Prostate gland (tissue), 2 donors: Measurements from ENCODE around the gene CNDP2. TPM values are rescaled to one million over a fixed set of nuclear protein-coding genes. Genes with fewer than 3 reads are reported as not detected.
A peak's percentile ranks its signal among the peaks of the same experiment; 100 is the strongest.

Experiments
- DNase-seq: peaks from one replicate; pipeline ENCODE4 v3.0.0-alpha.2; 2019; ENCODE audit warnings: low spot score
- H3K27ac ChIP-seq, 2 donors: fragments of 200-600 bp; sonication (generic); 2 replicates each; pipeline ENCODE4 v1.5.1; 2017 to 2019
- H3K27me3 ChIP-seq: fragments of 200-600 bp; sonication (generic); replicated peaks from 2 replicates; pipeline ENCODE4 v1.5.1; 2019; ENCODE audit not compliant: insufficient read depth
- H3K36me3 ChIP-seq, 2 donors: fragments of 200-600 bp; sonication (generic); 1 replicate in 1 of 2; 2 replicates in 1 of 2; pipeline versions ENCODE4 v1.5.1 to v1.8.1; 2017 to 2019
- H3K4me1 ChIP-seq: fragments of 200-600 bp; sonication (generic); replicated peaks from 2 replicates; pipeline ENCODE4 v1.5.1; 2019
- H3K4me3 ChIP-seq, 2 donors: fragments of 200-600 bp; sonication (generic); 2 replicates each; pipeline ENCODE4 v1.5.1; 2017 to 2019
- H3K9me3 ChIP-seq: fragments of 200-600 bp; sonication (generic); 2 replicates; pipeline ENCODE4 v1.5.1; 2017
- POLR2A ChIP-seq: fragments of 450-650 bp; IDR thresholded peaks from one replicate; pipeline ENCODE4 v1.6.1; 2016; ENCODE audit warnings: antibody characterized with exemption, mild to moderate bottlenecking
- POLR2AphosphoS5 ChIP-seq: sonication (generic); formaldehyde crosslinking; IDR thresholded peaks from one replicate; pipeline ENCODE4 v1.6.1; 2017; ENCODE audit warnings: antibody characterized with exemption
- WGBS: methylation state at CpG from one replicate; pipeline ENCODE4 v1.1.5; 2018; 5-methylcytosine and 5-hydroxymethylcytosine counted together
- intact Hi-C: fragments of 100-400 bp; cut with DNase I; formaldehyde crosslinking; loops from one replicate; pipeline ENCODE4 v1.14.2; 2022
- total RNA-seq, 2 donors: library from RNA; depleted of rRNA; stranded (reverse); fragments of >200 nt; gene quantifications; one replicate each; pipeline ENCODE4 v1.1.0, GENCODE V29; 2016
- TF ChIP-seq, protein P1 (sequence below), 4 experiments: fragments of 200-600 bp in 2 of 4; fragments of 450-650 bp in 2 of 4; sonication (generic) in 2 of 4; IDR thresholded peaks; 1 replicate in 3 of 4; 2 replicates in 1 of 4; pipeline ENCODE4 v1.5.1; 2016 to 2019; ENCODE audit warnings: antibody characterized with exemption in 4 of 4, mild to moderate bottlenecking in 2 of 4, moderate library complexity in 2 of 4

Gene CNDP2
- total RNA-seq, 2 donors from 2014 or later: 144 to 294 TPM

DNA sequence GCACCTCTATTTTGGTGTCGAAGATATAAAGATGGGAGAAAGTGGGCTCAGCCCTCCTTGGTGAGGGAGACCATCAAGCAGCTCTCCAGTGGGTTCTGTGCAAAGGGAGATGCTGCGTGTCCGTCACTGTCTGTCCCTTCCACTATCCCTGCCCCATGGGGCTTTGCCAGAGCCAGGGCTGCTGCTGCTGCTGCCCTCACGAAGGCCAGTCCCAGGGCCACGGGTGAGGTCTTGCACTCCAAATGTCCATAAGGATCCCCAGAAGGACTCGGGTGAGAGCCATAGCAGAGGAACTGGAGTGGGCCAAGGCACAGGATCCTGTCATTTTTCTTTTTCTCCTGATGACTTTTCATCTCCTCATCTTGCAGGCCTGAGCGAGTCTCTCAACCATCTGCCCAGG, 35.3 kb upstream of the CNDP2 start:
- no peak overlapping the region for H3K27ac ChIP-seq
- WGBS: 97% methylated on average over 7 of the region's 7 CpGs
- H3K27me3 ChIP-seq: peaks cover 7% of the 10 kb centered on the region
- no peak for DNase-seq
- no peak overlapping the region for H3K4me3 ChIP-seq
- peaks cover 3% of the 10 kb centered on the region for H3K4me1 ChIP-seq
- H3K9me3 ChIP-seq: no peaks in the 10 kb centered on the region
- intact Hi-C loops: no loop called here
- TF ChIP-seq POLR2AphosphoS5 (no peak), POLR2A (no peak)
- TF ChIP-seq, protein P1, sequence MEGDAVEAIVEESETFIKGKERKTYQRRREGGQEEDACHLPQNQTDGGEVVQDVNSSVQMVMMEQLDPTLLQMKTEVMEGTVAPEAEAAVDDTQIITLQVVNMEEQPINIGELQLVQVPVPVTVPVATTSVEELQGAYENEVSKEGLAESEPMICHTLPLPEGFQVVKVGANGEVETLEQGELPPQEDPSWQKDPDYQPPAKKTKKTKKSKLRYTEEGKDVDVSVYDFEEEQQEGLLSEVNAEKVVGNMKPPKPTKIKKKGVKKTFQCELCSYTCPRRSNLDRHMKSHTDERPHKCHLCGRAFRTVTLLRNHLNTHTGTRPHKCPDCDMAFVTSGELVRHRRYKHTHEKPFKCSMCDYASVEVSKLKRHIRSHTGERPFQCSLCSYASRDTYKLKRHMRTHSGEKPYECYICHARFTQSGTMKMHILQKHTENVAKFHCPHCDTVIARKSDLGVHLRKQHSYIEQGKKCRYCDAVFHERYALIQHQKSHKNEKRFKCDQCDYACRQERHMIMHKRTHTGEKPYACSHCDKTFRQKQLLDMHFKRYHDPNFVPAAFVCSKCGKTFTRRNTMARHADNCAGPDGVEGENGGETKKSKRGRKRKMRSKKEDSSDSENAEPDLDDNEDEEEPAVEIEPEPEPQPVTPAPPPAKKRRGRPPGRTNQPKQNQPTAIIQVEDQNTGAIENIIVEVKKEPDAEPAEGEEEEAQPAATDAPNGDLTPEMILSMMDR (IDR thresholded peaks at IDR 0.05): no peak
- no peaks in the 10 kb centered on the region for H3K36me3 ChIP-seq

- Histone ChIP-seq H3K9me3 (no peaks in the 10 kb centered on the region), H3K27ac (no peak overlapping the region), H3K27me3 (no peaks in the 10 kb centered on the region), H3K4me1 (no peaks in the 10 kb centered on the region), H3K4me3 (no peak overlapping the region), H3K36me3 (no peaks in the 10 kb centered on the region)
- TF ChIP-seq POLR2AphosphoS5: no peak
- no peak for TF ChIP-seq POLR2A
- TF ChIP-seq, protein P1 (IDR thresholded peaks at IDR 0.05): no peak
- no peak for DNase-seq
- intact Hi-C loops: no loop called here
- 80% methylated on average over 8 of the region's 8 CpGs for WGBS
Observed at GRCh38 chr18:74463254-74463653, 32.9 kb upstream of the CNDP2 start.

DNA sequence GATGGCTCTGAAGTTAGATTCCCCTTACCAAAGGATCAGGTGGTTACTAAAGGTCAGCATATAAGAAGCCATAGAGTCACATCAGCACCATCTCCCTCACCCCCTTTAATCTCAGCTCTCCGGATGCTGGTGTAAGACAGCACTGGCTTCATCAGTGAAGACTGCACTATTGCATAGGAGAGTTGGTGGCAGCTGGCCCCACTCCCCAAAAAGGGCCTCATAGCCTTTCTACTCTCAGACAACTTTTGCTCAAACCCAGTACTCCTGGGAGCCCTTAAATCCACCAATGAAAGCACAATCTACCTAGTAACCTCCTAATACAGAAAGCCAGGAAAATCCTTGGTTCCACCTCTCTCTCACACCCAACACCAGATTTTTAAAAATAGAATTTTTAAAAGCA, 32.2 kb upstream of the CNDP2 start:
- 95% methylated on average over 1 of the region's 1 CpG for WGBS
- Histone ChIP-seq H3K27me3 (no peaks in the 10 kb centered on the region), H3K27ac (no peak overlapping the region), H3K9me3 (no peaks in the 10 kb centered on the region), H3K36me3 (no peaks in the 10 kb centered on the region), H3K4me1 (no peaks in the 10 kb centered on the region), H3K4me3 (no peak overlapping the region)
- DNase-seq: no peak
- intact Hi-C loops: no loop called here
- TF ChIP-seq POLR2A (no peak), POLR2AphosphoS5 (no peak)
- TF ChIP-seq, protein P1 (IDR thresholded peaks at IDR 0.05): no peak

DNA sequence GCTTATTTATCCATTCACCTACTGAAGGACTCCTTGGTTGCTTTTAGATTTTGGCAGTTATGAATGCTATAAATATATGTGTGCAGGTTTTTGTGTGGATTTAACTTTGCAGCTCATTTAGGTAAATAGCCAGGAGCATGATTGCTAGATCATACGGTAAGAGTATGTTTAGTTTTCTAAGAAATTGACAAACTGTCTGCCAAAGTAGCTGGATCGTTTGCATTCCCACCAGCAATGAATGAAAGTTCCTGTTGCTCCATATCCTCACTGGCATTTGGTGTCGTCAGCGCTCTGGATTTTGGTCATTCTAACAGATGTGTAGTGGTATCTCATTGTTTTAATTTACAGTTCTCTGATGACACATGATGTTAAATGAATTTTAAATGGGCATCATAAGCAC, 30.4 kb upstream of the CNDP2 start:
- Histone ChIP-seq H3K27me3 (no peaks in the 10 kb centered on the region), H3K4me3 (no peak overlapping the region), H3K36me3 (no peaks in the 10 kb centered on the region), H3K27ac (no peak overlapping the region), H3K4me1 (no peaks in the 10 kb centered on the region), H3K9me3 (no peaks in the 10 kb centered on the region)
- WGBS: 54% methylated on average over 4 of the region's 4 CpGs
- TF ChIP-seq, protein P1 (IDR thresholded peaks at IDR 0.05): no peak
- peak; percentile 25 for TF ChIP-seq POLR2AphosphoS5
- TF ChIP-seq POLR2A: no peak
- intact Hi-C loops: no loop called here
- no peak for DNase-seq

DNA sequence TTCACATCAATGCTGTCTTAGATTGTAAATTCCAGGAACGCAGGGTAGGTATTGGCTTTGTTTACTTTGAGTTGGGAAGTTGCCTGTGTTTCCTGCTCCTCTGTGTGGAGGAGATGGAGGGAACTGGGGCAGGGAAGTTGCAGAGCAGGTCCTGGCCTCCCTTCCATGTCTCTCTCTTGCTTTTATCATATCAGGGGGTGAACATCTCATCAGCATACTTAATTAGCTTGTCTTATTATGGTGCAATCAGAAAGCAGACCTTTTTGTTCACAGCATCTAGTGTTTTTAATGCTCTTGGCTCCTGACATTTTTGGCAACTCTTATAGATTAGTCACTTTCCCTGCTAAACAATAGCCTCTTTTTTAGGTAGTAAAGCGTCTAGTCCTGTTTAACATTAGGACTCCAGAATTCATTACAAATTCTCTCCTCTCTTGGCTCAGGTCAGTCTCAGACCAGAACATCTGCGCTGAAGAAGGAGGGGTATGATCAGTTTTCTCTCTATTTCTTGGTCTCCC, 27.6 kb upstream of the CNDP2 start:
- no peaks in the 10 kb centered on the region for H3K9me3 ChIP-seq
- intact Hi-C loops: no loop called here
- no peak overlapping the region for H3K27ac ChIP-seq
- no peaks in the 10 kb centered on the region for H3K36me3 ChIP-seq
- H3K4me1 ChIP-seq: no peaks in the 10 kb centered on the region
- 12% methylated on average over 3 of the region's 3 CpGs for WGBS
- peak; percentile 58 for DNase-seq
- H3K4me3 ChIP-seq: no peak overlapping the region
- H3K27me3 ChIP-seq: no peaks in the 10 kb centered on the region
- TF ChIP-seq, protein P1 (IDR thresholded peaks at IDR 0.05): no peak
- TF ChIP-seq POLR2AphosphoS5 (peak; percentile 70), POLR2A (no peak)
